GM21423 (cell line): ENCODE data around the gene PTH1R.

Experiments used
- ATAC-seq: cut with Tn5 transposase; IDR thresholded peaks from one replicate; pipeline ENCODE4 v1.9.1; 2021; ENCODE audit warnings: mild to moderate bottlenecking, moderate library complexity; ENCODE audit not compliant: unreplicated experiment

Gene PTH1R

GRCh38 chr3:46863261-46863782 lies 14.2 kb upstream of the PTH1R start, which contains the start of gene MYL3:
Gene MYL3 (minus strand): TSS chr3:46863444. CDS start chr3:46863390, 54 bp downstream.
- ATAC-seq: no peak

- no peak for ATAC-seq
These were observed 13.2 kb upstream of the PTH1R start for GRCh38 chr3:46864061-46864881.

- no peak for ATAC-seq
These were observed 12.5 kb upstream of the PTH1R start for GRCh38 chr3:46865031-46865507.

GRCh38 chr3:46865546-46865945 lies 12.0 kb upstream of the PTH1R start:
- ATAC-seq: no peak

GRCh38 chr3:46866032-46866595 lies 11.4 kb upstream of the PTH1R start:
- no peak for ATAC-seq

GRCh38 chr3:46866720-46867549 lies 10.6 kb upstream of the PTH1R start:
- ATAC-seq: no peak

DNA sequence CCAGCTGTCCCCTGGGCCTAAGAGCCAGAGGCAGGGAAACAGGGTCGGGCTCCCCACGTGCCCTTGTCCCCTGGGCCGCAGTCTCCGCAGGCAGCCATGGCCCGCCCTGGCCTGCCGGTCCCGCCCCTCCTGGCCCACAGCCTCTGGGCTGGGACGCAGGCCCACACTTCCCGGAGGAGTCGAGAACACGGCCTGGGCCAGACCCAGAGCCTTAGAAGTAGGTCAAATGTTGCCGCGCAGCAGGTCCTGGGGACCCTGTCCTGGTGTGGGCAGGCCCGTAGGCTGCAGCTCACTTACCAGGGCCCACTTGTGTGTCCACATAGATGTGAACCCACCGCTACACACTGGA lies 10.0 kb upstream of the PTH1R start:
- ATAC-seq: no peak

DNA sequence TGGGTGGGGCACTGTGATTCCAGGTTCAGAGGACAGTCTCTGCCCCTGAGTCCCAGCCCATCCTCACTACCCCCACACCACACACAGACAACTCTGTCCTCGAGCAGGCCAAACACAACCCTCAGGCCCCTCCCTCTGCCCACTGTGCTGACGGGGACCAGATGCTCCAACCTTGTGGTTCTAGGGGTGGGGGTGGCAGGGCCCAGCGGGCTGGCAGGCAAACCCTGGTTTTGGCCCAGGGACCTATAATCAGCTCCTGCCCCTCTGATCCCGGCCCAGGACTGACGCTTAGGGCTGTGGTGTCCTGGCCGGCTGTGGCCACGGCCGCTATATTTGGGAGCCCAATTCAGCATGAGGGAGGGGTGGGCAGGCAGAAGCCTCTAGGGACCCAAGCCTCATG lies 9.2 kb upstream of the PTH1R start:
- ATAC-seq: no peak

GRCh38 chr3:46868948-46869347 lies 8.6 kb upstream of the PTH1R start:
- no peak for ATAC-seq

DNA sequence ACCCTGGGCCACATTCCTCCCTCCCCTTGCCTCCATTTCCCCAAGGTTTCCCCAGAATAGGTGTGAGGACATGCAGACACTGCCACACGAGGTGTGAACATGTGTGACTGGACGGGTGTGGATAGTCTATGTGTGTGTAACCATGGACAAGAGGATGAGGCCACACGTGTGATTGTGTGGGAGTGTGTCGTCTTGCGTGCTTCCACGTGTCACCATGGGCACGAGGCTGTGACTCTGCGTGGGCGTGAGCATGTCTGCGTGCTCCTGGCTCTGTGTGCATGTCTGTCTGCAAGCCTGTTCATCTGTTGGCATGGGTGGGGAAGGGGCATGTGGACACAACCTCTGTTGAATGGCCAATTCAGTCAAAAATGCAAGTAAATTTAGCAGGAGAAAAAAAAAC lies 8.1 kb upstream of the PTH1R start:
- no peak for ATAC-seq

- ATAC-seq: no peak
These were observed 6.9 kb upstream of the PTH1R start for GRCh38 chr3:46870651-46871050.

GRCh38 chr3:46871222-46871621 lies 6.3 kb upstream of the PTH1R start:
- no peak for ATAC-seq

- no peak for ATAC-seq
These were observed 4.0 kb upstream of the PTH1R start for GRCh38 chr3:46873521-46873920.

GRCh38 chr3:46874430-46874829 lies 3.1 kb upstream of the PTH1R start:
- no peak for ATAC-seq

DNA sequence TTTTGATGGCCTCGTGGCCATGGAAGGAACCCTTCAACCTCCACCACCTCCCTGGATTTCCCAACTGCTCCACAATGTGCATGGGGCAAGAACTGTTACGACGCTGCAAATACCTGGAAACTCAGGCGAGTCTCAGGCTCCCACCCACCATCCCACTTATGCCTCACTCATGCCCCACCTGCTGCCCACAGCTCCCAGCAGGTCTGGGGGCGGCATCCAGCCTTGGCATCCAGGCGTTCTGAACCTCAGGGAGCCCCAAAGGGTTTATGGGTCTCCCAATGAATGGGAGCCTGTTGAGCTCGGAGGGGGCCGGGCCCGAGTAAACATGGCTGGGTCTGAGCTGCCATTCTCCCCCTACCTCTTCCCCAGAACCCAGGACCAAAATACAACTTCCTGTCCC lies 2.0 kb upstream of the PTH1R start:
- no peak for ATAC-seq

- ATAC-seq: no peak
These were observed 914 bp upstream of the PTH1R start for GRCh38 chr3:46876313-46877300.

- peak; percentile 34 for ATAC-seq
These were observed 1.4 kb downstream of the PTH1R start for GRCh38 chr3:46878781-46879436.

DNA sequence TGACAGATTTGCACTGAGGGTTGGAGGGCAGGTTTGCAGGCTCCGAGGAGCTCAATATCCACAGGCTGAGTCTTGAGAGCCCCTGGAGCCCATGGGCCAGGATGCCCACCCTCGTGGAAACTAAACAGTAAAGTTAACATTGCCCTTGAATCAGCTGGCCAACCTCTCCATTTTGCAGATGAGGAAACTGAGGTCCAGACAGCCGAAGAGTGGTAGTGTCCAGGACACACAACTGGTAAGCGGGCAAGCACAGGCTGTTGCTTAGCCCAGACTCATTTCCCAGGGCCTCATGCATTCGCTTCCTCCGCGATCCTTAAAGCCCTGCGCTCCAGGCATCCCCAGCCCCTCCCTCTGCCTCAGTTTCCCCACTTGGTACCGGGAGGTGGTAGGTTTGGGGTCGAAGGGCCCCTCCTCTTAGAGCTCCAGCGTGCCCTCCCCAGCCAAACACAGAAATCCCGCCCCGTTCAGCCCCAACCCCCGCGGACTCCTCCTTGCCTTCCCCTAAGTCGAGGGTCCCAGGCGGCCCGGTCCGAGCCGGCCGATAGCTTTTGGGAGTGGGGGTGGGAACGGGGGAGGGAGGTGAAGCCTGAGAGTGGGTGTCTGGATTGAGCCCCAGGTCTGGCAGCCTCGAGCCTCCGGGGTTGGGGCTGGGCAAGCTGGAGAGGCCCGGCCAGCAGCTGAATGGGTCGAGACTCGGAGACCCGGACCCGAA lies 3.5 kb downstream of the PTH1R start:
- no peak for ATAC-seq
